NT2/D1 (cell line): ENCODE data around the gene RNF157.

Experiments
- YY1 ChIP-seq: IDR thresholded peaks from 2 replicates; pipeline ENCODE4 v1.6.1; 2011; ENCODE audit not compliant: insufficient read length, insufficient read depth
- ZNF274 ChIP-seq: IDR thresholded peaks from 2 replicates; pipeline ENCODE4 v1.6.1; 2011; ENCODE audit warnings: mild to moderate bottlenecking, low read depth, low read length

- no peak for TF ChIP-seq YY1
- TF ChIP-seq ZNF274 = no peak
Measured at GRCh38 chr17:76131692-76132573, 108.4 kb downstream of the RNF157 start.
